ENCODE results near the gene CLEC4E.
"Not testable (repeated sequence)": the region's sequence is repeated elsewhere in the genome, so short reads cannot be mapped to it uniquely, and the experiment has no call there.

CLEC4E gene

DNA sequence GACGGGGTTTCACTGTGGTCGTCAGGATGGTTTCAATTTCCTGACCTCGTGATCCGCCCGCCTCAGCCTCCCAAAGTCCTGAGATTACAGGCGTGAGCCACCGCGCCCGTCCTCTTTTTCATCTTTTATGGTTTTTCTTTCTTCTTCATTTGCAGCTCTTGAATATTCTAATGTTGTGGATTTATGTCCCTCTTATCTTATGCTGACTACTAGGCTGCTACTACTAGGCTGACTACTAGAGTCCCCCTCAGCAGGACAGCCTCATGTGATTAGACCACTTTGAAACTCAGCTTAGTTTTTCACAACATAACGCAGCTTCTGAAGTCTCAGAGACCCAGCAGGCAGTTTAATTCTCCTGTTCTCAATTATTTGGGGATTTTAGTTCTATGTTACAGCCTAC lies 857 bp upstream of the CLEC4E start:
- WGBS, 2 experiments (ENCODE audit: insufficient coverage in 2 of 2) = 96% methylated on average over 8 of the region's 10 CpGs; no CpG with 5 or more reads in 1 of the 2 experiments
- Histone ChIP-seq H3K4me1 (ENCODE audit: control insufficient read depth, insufficient read depth, low read length, poor library complexity, severe bottlenecking) (no peaks in the 10 kb centered on the region), H3K9me3 (ENCODE audit: control insufficient read depth, low read length) (no peaks in the 10 kb centered on the region), H3K4me3 (ENCODE audit: extremely low read depth, insufficient read depth, low read length, poor library complexity, severe bottlenecking) (no peak overlapping the region), H3K27ac (ENCODE audit: low read depth, low read length, severe bottlenecking) (no peak overlapping the region), H3K36me3 (ENCODE audit: control insufficient read depth, insufficient read depth, low read length) (no peaks in the 10 kb centered on the region)

- H3K4me3 ChIP-seq (ENCODE audit: extremely low read depth, insufficient read depth, low read length, poor library complexity, severe bottlenecking); H3K4me1 ChIP-seq (ENCODE audit: control insufficient read depth, insufficient read depth, low read length, poor library complexity, severe bottlenecking); H3K9me3 ChIP-seq (ENCODE audit: control insufficient read depth, low read length); H3K27ac ChIP-seq (ENCODE audit: low read depth, low read length, severe bottlenecking); H3K36me3 ChIP-seq (ENCODE audit: control insufficient read depth, insufficient read depth, low read length): not testable (repeated sequence)
- WGBS, 2 experiments (ENCODE audit: insufficient coverage in 2 of 2) = 93% methylated on average over 7 of the region's 16 CpGs; no CpG with 5 or more reads in 1 of the 2 experiments
Measured at GRCh38 chr12:8537820-8538219, 2.9 kb downstream of the CLEC4E start.

DNA sequence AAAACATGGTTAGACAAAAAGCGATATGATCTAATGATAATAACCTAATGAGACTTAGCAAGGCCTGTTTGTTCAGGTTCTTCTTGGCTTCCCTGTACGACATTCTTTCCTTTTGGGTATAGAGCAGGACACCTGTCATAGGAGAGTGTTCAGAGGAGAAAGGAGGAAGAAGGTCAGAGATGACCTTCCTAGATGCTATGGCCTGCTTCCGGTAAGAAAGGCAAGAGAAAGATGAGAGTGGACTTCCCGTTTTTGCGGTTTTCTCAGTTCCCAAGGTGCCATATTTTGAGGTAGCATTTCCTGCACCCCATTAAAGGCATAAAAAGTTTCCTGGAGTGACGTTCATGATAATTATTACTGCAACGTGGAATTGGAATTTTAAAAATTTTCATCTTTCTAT lies 8.7 kb downstream of the CLEC4E start:
- 94 to 100% methylated on average over 2 to 5 of the region's 7 CpGs for WGBS, 2 experiments (ENCODE audit: insufficient coverage in 2 of 2)
- no peak overlapping the region for H3K27ac ChIP-seq (ENCODE audit: low read depth, low read length, severe bottlenecking)
- H3K9me3 ChIP-seq (ENCODE audit: control insufficient read depth, low read length) = no peaks in the 10 kb centered on the region
- H3K36me3 ChIP-seq (ENCODE audit: control insufficient read depth, insufficient read depth, low read length) = no peaks in the 10 kb centered on the region
- no peaks in the 10 kb centered on the region for H3K4me1 ChIP-seq (ENCODE audit: control insufficient read depth, insufficient read depth, low read length, poor library complexity, severe bottlenecking)
- no peak overlapping the region for H3K4me3 ChIP-seq (ENCODE audit: extremely low read depth, insufficient read depth, low read length, poor library complexity, severe bottlenecking)

DNA sequence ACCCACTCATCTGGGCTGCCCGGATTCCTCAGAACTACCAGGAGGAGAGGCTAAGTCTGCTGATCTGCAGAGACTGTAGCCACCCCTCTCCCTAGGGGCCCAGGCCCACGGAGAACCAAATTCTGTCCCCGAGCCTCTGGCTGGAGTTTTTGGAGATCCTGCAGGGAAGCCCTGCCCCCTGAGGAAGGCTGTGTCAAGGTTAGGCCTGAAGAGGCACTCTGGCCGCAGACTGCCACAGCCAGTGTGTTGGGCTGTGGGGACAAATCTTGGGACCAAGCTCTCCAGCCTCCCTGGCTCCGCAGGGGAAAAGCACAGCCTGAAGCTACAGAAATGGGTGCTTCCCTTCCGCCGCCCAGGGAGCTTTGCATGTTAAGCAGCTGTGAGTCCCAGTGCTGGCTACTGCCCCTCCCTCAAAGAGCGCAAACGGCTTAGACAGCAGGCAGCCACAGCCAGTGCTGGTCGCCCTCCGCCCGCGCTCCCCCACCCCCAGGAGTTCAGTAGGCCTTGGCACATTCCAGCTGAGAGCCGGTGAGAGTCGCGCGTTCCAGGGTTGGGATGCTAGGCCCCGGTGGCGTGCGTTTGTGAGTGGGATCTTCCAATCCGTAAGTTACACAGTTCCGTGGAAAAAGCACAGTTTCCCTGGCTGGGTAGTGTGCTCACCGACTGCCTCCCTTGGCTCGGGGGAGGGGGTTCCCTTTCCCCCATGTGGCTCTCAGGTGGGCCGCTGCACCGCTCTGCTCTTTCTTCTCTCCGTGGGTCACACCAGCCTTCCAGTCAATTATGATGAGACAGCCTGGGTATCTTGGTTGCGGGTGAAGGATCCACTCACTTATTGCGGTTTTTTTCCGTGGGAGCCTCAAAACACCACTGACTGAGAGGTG lies 13.2 kb downstream of the CLEC4E start:
- no peaks in the 10 kb centered on the region for H3K9me3 ChIP-seq (ENCODE audit: control insufficient read depth, low read length)
- no peak overlapping the region for H3K27ac ChIP-seq (ENCODE audit: low read depth, low read length, severe bottlenecking)
- H3K4me1 ChIP-seq (ENCODE audit: control insufficient read depth, insufficient read depth, low read length, poor library complexity, severe bottlenecking) = no peaks in the 10 kb centered on the region
- H3K4me3 ChIP-seq (ENCODE audit: extremely low read depth, insufficient read depth, low read length, poor library complexity, severe bottlenecking) = no peak overlapping the region
- no peaks in the 10 kb centered on the region for H3K36me3 ChIP-seq (ENCODE audit: control insufficient read depth, insufficient read depth, low read length)
- 78 to 82% methylated on average over 24 to 27 of the region's 30 CpGs for WGBS, 2 experiments (ENCODE audit: insufficient coverage in 2 of 2)

- Histone ChIP-seq H3K9me3 (ENCODE audit: control insufficient read depth, low read length) (no peaks in the 10 kb centered on the region), H3K4me1 (ENCODE audit: control insufficient read depth, insufficient read depth, low read length, poor library complexity, severe bottlenecking) (no peaks in the 10 kb centered on the region), H3K27ac (ENCODE audit: low read depth, low read length, severe bottlenecking) (no peak overlapping the region), H3K36me3 (ENCODE audit: control insufficient read depth, insufficient read depth, low read length) (no peaks in the 10 kb centered on the region), H3K4me3 (ENCODE audit: extremely low read depth, insufficient read depth, low read length, poor library complexity, severe bottlenecking) (no peak overlapping the region)
- WGBS, 2 experiments (ENCODE audit: insufficient coverage in 2 of 2) = 78 to 93% methylated on average over 3 to 4 of the region's 4 CpGs
Measured at GRCh38 chr12:8519171-8519570, 21.5 kb downstream of the CLEC4E start.

GRCh38 chr12:8517971-8518370 lies 22.7 kb downstream of the CLEC4E start:
- 83% methylated on average over 1 of the region's 2 CpGs; no CpG with 5 or more reads in 1 of the 2 experiments for WGBS, 2 experiments (ENCODE audit: insufficient coverage in 2 of 2)
- H3K27ac ChIP-seq (ENCODE audit: low read depth, low read length, severe bottlenecking) = no peak overlapping the region
- H3K4me1 ChIP-seq (ENCODE audit: control insufficient read depth, insufficient read depth, low read length, poor library complexity, severe bottlenecking) = no peaks in the 10 kb centered on the region

DNA sequence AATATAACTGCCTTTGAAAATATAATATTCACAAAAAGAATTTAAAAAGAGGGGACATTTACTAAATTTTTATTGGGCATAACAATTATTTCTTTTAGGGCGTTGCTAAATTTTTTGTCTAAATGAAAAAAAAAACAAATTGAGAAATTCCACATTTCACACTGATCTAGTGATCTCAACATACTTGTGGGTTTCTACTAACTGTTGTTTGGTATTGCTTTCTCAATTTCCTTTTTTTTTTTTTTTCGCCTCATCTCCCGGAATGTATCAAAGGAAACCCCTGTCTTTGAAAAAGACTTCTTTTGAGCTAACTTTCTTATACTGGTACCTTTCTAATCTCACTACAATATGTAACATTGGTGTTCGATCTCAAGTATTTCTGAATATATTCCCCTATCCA lies 27.4 kb downstream of the CLEC4E start, which contains the start of gene CLEC4D:
Gene CLEC4D (plus strand): TSS at position 248 of the 400 bp plus-strand sequence. CDS start 230 bp downstream, outside the sequence.
- Histone ChIP-seq H3K4me3 (ENCODE audit: extremely low read depth, insufficient read depth, low read length, poor library complexity, severe bottlenecking) (no peak within 1 kb of the TSS), H3K9me3 (ENCODE audit: control insufficient read depth, low read length) (no peaks in the 10 kb centered on the region), H3K36me3 (ENCODE audit: control insufficient read depth, insufficient read depth, low read length) (no peaks in the 10 kb centered on the region), H3K27ac (ENCODE audit: low read depth, low read length, severe bottlenecking) (no peak within 1 kb of the TSS), H3K4me1 (ENCODE audit: control insufficient read depth, insufficient read depth, low read length, poor library complexity, severe bottlenecking) (no peaks in the 10 kb centered on the region)
- whole genome bisulfite sequencing, 2 experiments (ENCODE audit: insufficient coverage in 2 of 2) = 100% methylated on average over 1 of the region's 4 CpGs; no CpG with 5 or more reads in 1 of the 2 experiments

More at GRCh38 chr12:8517971-8518370, 22.7 kb downstream of the CLEC4E start:
- H3K4me3 ChIP-seq (ENCODE audit: extremely low read depth, insufficient read depth, low read length, poor library complexity, severe bottlenecking) = no peak overlapping the region
- no peaks in the 10 kb centered on the region for H3K36me3 ChIP-seq (ENCODE audit: control insufficient read depth, insufficient read depth, low read length)
- no peaks in the 10 kb centered on the region for H3K9me3 ChIP-seq (ENCODE audit: control insufficient read depth, low read length)

- Histone ChIP-seq H3K27ac (ENCODE audit: low read depth, low read length, severe bottlenecking) (no peak overlapping the region), H3K4me1 (ENCODE audit: control insufficient read depth, insufficient read depth, low read length, poor library complexity, severe bottlenecking) (no peaks in the 10 kb centered on the region), H3K4me3 (ENCODE audit: extremely low read depth, insufficient read depth, low read length, poor library complexity, severe bottlenecking) (no peak overlapping the region), H3K36me3 (ENCODE audit: control insufficient read depth, insufficient read depth, low read length) (no peaks in the 10 kb centered on the region), H3K9me3 (ENCODE audit: control insufficient read depth, low read length) (no peaks in the 10 kb centered on the region)
- 73 to 77% methylated on average over 6 to 11 of the region's 12 CpGs for WGBS, 2 experiments (ENCODE audit: insufficient coverage in 2 of 2)
Measured at GRCh38 chr12:8508910-8509841, 31.5 kb downstream of the CLEC4E start.

- H3K27ac ChIP-seq (ENCODE audit: low read depth, low read length, severe bottlenecking) = no peak overlapping the region
- no peaks in the 10 kb centered on the region for H3K9me3 ChIP-seq (ENCODE audit: control insufficient read depth, low read length)
- 79 to 90% methylated on average over 2 to 3 of the region's 3 CpGs for WGBS, 2 experiments (ENCODE audit: insufficient coverage in 2 of 2)
- H3K4me3 ChIP-seq (ENCODE audit: extremely low read depth, insufficient read depth, low read length, poor library complexity, severe bottlenecking) = no peak overlapping the region
- H3K36me3 ChIP-seq (ENCODE audit: control insufficient read depth, insufficient read depth, low read length) = no peaks in the 10 kb centered on the region
- H3K4me1 ChIP-seq (ENCODE audit: control insufficient read depth, insufficient read depth, low read length, poor library complexity, severe bottlenecking) = no peaks in the 10 kb centered on the region
Measured at GRCh38 chr12:8508223-8508622, 32.5 kb downstream of the CLEC4E start.

DNA sequence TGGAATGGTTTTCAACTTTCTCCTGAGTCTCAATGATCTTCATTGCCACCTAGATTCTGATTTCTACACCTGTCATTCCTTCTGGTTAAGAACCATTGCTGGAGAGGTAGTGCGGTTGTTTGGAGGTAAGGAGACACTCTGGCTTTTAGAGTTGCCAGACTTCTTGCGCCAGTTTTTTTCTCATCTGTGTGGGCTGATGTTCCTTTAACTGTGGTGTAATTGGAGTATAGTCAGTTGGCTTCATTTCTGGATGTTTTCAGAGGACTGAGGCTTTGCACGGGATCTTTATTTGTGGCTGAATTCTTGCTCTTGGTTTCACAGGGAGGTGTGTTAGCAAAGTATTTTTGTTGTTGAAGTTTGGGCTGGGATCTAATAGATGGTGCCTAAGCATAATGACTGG lies 33.1 kb downstream of the CLEC4E start:
- no peak overlapping the region for H3K27ac ChIP-seq (ENCODE audit: low read depth, low read length, severe bottlenecking)
- H3K4me1 ChIP-seq (ENCODE audit: control insufficient read depth, insufficient read depth, low read length, poor library complexity, severe bottlenecking) = no peaks in the 10 kb centered on the region
- H3K36me3 ChIP-seq (ENCODE audit: control insufficient read depth, insufficient read depth, low read length) = no peaks in the 10 kb centered on the region
- no peak overlapping the region for H3K4me3 ChIP-seq (ENCODE audit: extremely low read depth, insufficient read depth, low read length, poor library complexity, severe bottlenecking)
- 88 to 100% methylated on average over 1 to 2 of the region's 3 CpGs for WGBS, 2 experiments (ENCODE audit: insufficient coverage in 2 of 2)
- no peaks in the 10 kb centered on the region for H3K9me3 ChIP-seq (ENCODE audit: control insufficient read depth, low read length)

Data from mesodermal cell (in vitro differentiated cells).